GM21717 (cell line): Measurements from ENCODE around the gene RBM38.
"Not testable (repeated sequence)": the region's sequence is repeated elsewhere in the genome, so short reads cannot be mapped to it uniquely, and the experiment has no call there.

ENCODE experiments used
- ATAC-seq: cut with Tn5 transposase; IDR thresholded peaks from one replicate; pipeline ENCODE4 v1.9.1; 2021; ENCODE audit warnings: mild to moderate bottlenecking, moderate library complexity; ENCODE audit not compliant: unreplicated experiment

The RBM38 gene

GRCh38 chr20:57390604-57391438 lies at the start of gene RBM38:
RBM38 (plus strand) TSS chr20:57391396; CDS start chr20:57391582, 186 bp downstream.
- peak; percentile 27 for ATAC-seq

GRCh38 chr20:57341663-57342062 lies 49.5 kb upstream of the RBM38 start:
- no peak for ATAC-seq

- ATAC-seq, result no peak
Measured at GRCh38 chr20:57342829-57343228, 48.4 kb upstream of the RBM38 start.

GRCh38 chr20:57346477-57346876 lies 44.7 kb upstream of the RBM38 start:
- ATAC-seq, result no peak

GRCh38 chr20:57347393-57347792 lies 43.8 kb upstream of the RBM38 start:
- no peak for ATAC-seq

GRCh38 chr20:57348200-57348921 lies 42.8 kb upstream of the RBM38 start:
- not testable (repeated sequence) for ATAC-seq

- ATAC-seq, result not testable (repeated sequence)
Measured at GRCh38 chr20:57348922-57349574, 42.1 kb upstream of the RBM38 start.

GRCh38 chr20:57350081-57350710 lies 41.0 kb upstream of the RBM38 start:
- no peak for ATAC-seq

GRCh38 chr20:57350726-57351041 lies 40.5 kb upstream of the RBM38 start:
- not testable (repeated sequence) for ATAC-seq

- ATAC-seq, result peak; percentile 54
Measured at GRCh38 chr20:57351042-57351783, 40.0 kb upstream of the RBM38 start, which contains the start of gene RAE1. RAE1 (plus strand) TSS chr20:57351255; CDS start chr20:57354039, 2,784 bp downstream.

GRCh38 chr20:57352305-57352704 lies 38.9 kb upstream of the RBM38 start:
- no peak for ATAC-seq

- ATAC-seq, result no peak
Measured at GRCh38 chr20:57353351-57353750, 37.8 kb upstream of the RBM38 start.

- no peak for ATAC-seq
Measured at GRCh38 chr20:57361517-57361916, 29.7 kb upstream of the RBM38 start.

GRCh38 chr20:57364451-57364850 lies 26.7 kb upstream of the RBM38 start:
- no peak for ATAC-seq

- no peak for ATAC-seq
Measured at GRCh38 chr20:57369596-57369995, 21.6 kb upstream of the RBM38 start.

- no peak for ATAC-seq
Measured at GRCh38 chr20:57370316-57370715, 20.9 kb upstream of the RBM38 start.

- no peak for ATAC-seq
Measured at GRCh38 chr20:57371363-57371762, 19.8 kb upstream of the RBM38 start.

- no peak for ATAC-seq
Measured at GRCh38 chr20:57372157-57372556, 19.0 kb upstream of the RBM38 start.

- no peak for ATAC-seq
Measured at GRCh38 chr20:57372581-57373350, 18.4 kb upstream of the RBM38 start.
